Omental fat pad (tissue), 4 donors: ENCODE results near the gene NUP210L. TPM values are rescaled to one million over a fixed set of nuclear protein-coding genes. Genes with fewer than 3 reads are reported as not detected.
"Not testable (repeated sequence)": the region's sequence is repeated elsewhere in the genome, so short reads cannot be mapped to it uniquely, and the experiment has no call there.

Source experiments
- ATAC-seq: fragments of 150-250 bp; one replicate; pipeline ENCODE4 v1.9.1; 2016; ENCODE audit warnings: mild to moderate bottlenecking, moderate library complexity; ENCODE audit not compliant: low FRiP score
- DNase-seq: peaks from one replicate; pipeline ENCODE4 v3.0.0-alpha.2; 2019; ENCODE audit warnings: low spot score
- CTCF ChIP-seq, 3 donors: fragments of 450-650 bp; IDR thresholded peaks; one replicate each; pipeline ENCODE4 v1.5.1; 2016 to 2017; ENCODE audit warnings: antibody characterized with exemption in 3 of 3, mild to moderate bottlenecking in 3 of 3, moderate library complexity in 2 of 3
- total RNA-seq, 4 donors: library from RNA; depleted of rRNA; stranded (reverse); fragments of >200 nt; gene quantifications; one replicate each; pipeline ENCODE4 v1.1.0, GENCODE V29; 2016

Gene NUP210L
- total RNA-seq, 4 donors from 2014 or later = 0.06 to 0.12 (median 0.09) TPM; not detected in 1

- no peak for ATAC-seq
- no peak for DNase-seq
- no peak for TF ChIP-seq CTCF (IDR thresholded peaks at IDR 0.05)
These were observed 39.7 kb downstream of the NUP210L start for GRCh38 chr1:154115180-154115579.

- no peak for TF ChIP-seq CTCF (IDR thresholded peaks at IDR 0.05)
- no peak for DNase-seq
- no peak for ATAC-seq
These were observed 50.3 kb downstream of the NUP210L start for GRCh38 chr1:154104433-154105082.

GRCh38 chr1:154100141-154100540 is 54.7 kb downstream of the NUP210L start:
- not testable (repeated sequence) for ATAC-seq, DNase-seq

GRCh38 chr1:154097873-154098272 is 57.0 kb downstream of the NUP210L start:
- DNase-seq (no peak), ATAC-seq (no peak)
- TF ChIP-seq CTCF (IDR thresholded peaks at IDR 0.05) = no peak

- ATAC-seq (no peak), DNase-seq (no peak)
- TF ChIP-seq CTCF (IDR thresholded peaks at IDR 0.05) = no peak
These were observed 59.3 kb downstream of the NUP210L start for GRCh38 chr1:154095456-154096060.

GRCh38 chr1:154094411-154094810 is 60.5 kb downstream of the NUP210L start:
- ATAC-seq (no peak), DNase-seq (no peak)
- TF ChIP-seq CTCF (IDR thresholded peaks at IDR 0.05) = no peak

GRCh38 chr1:154093699-154094098 is 61.2 kb downstream of the NUP210L start:
- DNase-seq = no peak
- TF ChIP-seq CTCF (IDR thresholded peaks at IDR 0.05) = no peak
- no peak for ATAC-seq
